ENCODE measurements around the gene CYP11A1.

The CYP11A1 gene

DNA sequence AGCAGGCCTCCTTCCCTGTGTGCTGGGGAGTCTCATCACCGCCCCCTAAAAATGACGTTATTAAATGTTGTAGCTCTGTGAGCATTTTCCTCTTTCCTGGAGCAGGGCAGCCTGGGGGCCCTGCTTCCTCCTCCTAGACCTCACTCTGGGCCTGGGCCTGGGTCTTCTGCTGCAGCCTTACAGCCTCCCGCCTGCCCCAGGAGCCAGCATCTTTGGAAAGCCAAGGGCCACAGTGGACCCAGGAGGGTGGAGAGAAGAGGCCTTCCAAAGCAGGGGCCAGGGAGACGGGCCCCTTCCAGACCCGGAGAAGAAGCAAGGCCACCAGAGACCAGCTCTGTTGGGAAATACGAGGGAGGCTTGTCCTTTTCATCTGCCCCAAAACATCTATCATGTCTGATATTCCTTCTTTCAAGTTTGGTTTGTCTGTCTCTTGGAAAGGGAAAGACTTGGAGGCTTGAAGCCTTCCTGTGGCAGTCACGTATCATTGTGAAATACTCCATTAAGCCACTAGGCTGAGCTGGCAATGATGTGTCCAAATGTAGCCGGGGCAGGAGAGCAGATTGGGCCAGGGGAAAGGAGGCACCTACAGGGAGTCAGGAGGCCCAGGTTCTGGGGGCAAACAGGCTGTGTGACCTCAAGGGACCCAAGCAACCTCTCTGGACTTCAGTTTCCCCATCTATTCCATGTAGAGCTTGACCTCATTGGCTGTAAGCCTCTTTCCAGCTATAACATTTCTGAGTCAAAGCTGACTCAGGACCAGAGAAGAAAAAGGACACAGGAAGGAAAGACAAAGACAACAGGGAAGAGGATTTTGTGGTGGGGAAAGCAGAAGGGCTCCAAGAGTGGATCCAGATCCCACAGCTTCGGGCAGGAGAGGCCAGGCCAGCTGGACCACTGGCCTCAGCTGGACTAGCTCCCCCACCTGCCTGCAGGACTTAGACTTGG is 31.1 kb downstream of the CYP11A1 start:
- no peak overlapping the region for H3K4me3 ChIP-seq (ENCODE audit: low read depth, low read length)
- no peak for DNase-seq (ENCODE audit: low read depth)
- TF ChIP-seq, protein P1, sequence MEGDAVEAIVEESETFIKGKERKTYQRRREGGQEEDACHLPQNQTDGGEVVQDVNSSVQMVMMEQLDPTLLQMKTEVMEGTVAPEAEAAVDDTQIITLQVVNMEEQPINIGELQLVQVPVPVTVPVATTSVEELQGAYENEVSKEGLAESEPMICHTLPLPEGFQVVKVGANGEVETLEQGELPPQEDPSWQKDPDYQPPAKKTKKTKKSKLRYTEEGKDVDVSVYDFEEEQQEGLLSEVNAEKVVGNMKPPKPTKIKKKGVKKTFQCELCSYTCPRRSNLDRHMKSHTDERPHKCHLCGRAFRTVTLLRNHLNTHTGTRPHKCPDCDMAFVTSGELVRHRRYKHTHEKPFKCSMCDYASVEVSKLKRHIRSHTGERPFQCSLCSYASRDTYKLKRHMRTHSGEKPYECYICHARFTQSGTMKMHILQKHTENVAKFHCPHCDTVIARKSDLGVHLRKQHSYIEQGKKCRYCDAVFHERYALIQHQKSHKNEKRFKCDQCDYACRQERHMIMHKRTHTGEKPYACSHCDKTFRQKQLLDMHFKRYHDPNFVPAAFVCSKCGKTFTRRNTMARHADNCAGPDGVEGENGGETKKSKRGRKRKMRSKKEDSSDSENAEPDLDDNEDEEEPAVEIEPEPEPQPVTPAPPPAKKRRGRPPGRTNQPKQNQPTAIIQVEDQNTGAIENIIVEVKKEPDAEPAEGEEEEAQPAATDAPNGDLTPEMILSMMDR (conservative IDR thresholded peaks at IDR 0.05; ENCODE audit: low read depth, low read length): peak; percentile 29

DNA sequence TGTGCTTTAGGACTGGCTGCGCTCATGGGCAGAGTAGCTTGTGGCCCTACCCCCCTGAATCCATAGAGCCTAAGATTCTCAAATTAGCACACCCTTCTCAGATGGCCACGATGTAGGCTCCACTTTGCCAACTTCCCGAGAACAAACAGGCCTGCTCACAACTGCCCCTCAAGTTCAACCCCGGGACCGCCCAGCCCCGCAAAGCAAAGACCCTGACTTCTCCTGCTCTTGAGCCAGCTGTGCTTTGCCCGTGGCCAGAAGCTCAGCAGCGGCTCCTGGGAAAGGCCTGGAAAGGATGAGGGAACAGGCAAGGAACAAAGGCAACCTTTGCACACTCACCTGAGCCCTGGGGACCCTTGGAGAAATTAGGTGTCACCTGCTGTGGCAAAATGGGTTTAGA is 32.0 kb downstream of the CYP11A1 start:
- DNase-seq (ENCODE audit: low read depth): no peak
- no peak overlapping the region for H3K4me3 ChIP-seq (ENCODE audit: low read depth, low read length)
- TF ChIP-seq, protein P1 (conservative IDR thresholded peaks at IDR 0.05; ENCODE audit: low read depth, low read length): no peak

DNA sequence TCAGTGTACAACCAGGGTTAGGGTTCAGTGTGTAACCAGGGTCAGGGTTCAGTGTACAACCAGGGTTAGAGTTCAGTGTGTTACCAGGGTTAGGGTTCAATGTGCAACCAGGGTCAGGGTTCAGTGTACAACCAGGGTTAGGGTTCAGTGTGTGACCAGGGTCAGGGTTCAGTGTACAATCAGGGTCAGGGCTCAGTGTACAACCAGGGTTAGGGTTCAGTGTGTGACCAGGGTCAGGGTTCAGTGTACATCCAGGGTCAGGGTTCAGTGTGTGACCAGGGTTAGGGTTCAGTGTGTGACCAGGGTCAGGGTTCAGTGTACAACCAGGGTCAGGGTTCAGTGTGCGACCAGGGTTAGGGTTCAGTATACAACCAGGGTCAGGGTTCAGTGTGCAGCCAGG is 33.3 kb downstream of the CYP11A1 start:
- TF ChIP-seq, protein P1 (conservative IDR thresholded peaks at IDR 0.05; ENCODE audit: low read depth, low read length): no peak
- no peak for DNase-seq (ENCODE audit: low read depth)
- H3K4me3 ChIP-seq (ENCODE audit: low read depth, low read length): no peak overlapping the region

DNA sequence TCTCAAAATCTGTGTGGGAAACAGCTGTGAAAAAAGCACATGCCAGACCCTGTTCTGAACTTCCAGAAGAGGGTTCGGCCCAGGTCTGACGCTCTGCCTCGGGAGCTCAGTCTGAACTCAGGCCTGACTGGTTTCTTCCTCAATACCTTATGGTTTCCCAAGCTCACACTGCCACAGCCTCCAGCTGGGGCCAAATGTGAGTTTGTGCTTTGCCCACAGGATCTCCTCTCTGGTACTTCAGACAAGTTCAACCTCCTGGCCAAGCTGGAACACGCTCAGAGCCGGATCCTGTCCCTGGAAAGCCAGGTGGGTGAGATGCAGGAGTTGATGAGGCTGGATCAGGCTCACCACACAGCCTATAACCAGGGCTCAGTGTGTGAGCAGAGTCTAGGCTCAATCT is 33.8 kb downstream of the CYP11A1 start:
- H3K4me3 ChIP-seq (ENCODE audit: low read depth, low read length): no peak overlapping the region
- TF ChIP-seq, protein P1 (conservative IDR thresholded peaks at IDR 0.05; ENCODE audit: low read depth, low read length): no peak

DNA sequence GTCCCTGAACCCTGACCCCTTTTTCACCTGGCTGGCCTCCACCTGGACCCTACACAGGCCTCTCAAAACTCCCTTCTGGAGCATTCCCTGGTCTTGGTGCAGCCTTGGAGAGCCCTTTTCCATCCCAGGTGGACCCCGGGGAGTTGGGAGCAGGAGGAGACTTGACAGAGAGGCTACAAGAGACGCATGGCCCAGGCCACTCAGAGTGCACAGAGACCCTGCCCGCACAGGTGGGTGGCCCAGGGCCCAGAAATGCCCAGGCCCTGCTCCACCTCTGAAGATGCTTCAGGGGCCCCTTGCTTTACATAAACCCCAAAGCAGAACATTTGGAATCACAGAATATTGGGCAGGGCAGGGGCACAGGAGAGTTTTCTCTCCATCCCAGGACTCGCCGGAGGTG is 34.4 kb downstream of the CYP11A1 start:
- H3K4me3 ChIP-seq (ENCODE audit: low read depth, low read length): no peak overlapping the region
- TF ChIP-seq, protein P1 (conservative IDR thresholded peaks at IDR 0.05; ENCODE audit: low read depth, low read length): no peak
- DNase-seq (ENCODE audit: low read depth): no peak

More for the DNA sequence above, 33.8 kb downstream of the CYP11A1 start:
- no peak for DNase-seq (ENCODE audit: low read depth)

DNA sequence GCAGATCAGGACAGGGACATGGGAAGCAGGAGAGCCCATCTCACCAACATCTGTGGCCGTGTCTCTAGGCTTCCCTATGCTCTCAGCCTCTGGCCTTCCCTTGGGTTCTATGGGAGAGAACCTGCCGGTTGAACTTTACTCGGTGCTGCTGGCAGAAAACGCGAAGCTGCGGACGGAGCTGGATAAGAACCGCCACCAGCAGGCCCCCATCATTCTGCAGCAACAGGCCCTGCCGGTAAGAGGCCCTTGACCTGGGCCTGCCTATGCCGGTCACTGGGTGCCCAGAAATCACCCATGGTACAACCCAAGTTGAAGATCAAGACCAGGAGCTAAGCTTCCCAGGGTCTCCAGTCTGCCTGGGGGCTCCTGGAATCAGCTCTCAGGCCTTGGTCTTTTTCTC is 34.8 kb downstream of the CYP11A1 start:
- TF ChIP-seq, protein P1 (conservative IDR thresholded peaks at IDR 0.05; ENCODE audit: low read depth, low read length): no peak
- H3K4me3 ChIP-seq (ENCODE audit: low read depth, low read length): no peak overlapping the region
- DNase-seq (ENCODE audit: low read depth): no peak

DNA sequence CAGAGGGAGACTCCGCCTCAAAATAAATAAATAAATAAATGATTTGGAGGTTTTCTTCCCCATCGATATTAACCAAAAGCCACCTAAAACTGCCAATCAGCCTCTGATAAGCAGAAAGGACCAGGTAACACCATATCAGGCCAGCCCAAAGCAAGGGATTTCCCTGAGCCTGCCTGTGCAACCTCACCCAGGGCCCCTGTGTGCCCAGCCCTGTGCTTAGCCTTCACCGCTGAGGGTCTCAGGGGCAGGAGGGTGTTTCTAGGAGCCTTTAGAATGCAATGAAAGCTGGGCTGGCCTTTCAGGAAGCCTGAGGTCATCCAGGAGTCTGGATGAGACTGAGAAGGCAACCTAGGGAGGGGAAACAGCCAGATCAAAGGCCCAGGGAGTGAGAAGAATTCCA is 35.4 kb downstream of the CYP11A1 start:
- DNase-seq (ENCODE audit: low read depth): no peak
- TF ChIP-seq, protein P1 (conservative IDR thresholded peaks at IDR 0.05; ENCODE audit: low read depth, low read length): no peak
- H3K4me3 ChIP-seq (ENCODE audit: low read depth, low read length): no peak overlapping the region
